Measurements from ENCODE around the gene ANKRD39. TPM values are rescaled to one million over a fixed set of nuclear protein-coding genes. Genes with fewer than 3 reads are reported as not detected.
A peak's percentile ranks its signal among the peaks of the same experiment; 100 is the strongest.

The ANKRD39 gene
- total and polyA plus RNA-seq, 10 donors = 13.6 to 32.2 (median 20.4) TPM

- intact Hi-C loops (cut with DNase I; ENCODE audit: low total_unique reads) = no loop called here
- H3K36me3 ChIP-seq = peaks cover 0 to 90% (median 64%) of the 10 kb centered on the region in 6 donors
- H3K9me3 ChIP-seq = no peaks in the 10 kb centered on the region
- WGBS, 5 donors = 85 to 89% (median 88%) methylated on average over 11 of the region's 11 CpGs
- TF ChIP-seq CTCF (IDR thresholded peaks at IDR 0.05 in 8 of 11, conservative IDR thresholded peaks at IDR 0.05 in 3 of 11) (no peak), POLR2AphosphoS5 (IDR thresholded peaks at IDR 0.05) (no peak)
- DNase-seq = peak; percentile 60
- H3K27ac ChIP-seq = peak overlapping the region; percentile 15 to 77 (median 60)
- H3K4me3 ChIP-seq = no peak overlapping the region
- H3K4me1 ChIP-seq = peaks cover 0 to 23% (median 13%) of the 10 kb centered on the region in 6 donors
- H3K27me3 ChIP-seq (replicated peaks in 1 of 7) = no peaks in the 10 kb centered on the region
Measured at GRCh38 chr2:96832408-96832753, 25.4 kb downstream of the ANKRD39 start.

- intact Hi-C loops (cut with DNase I; ENCODE audit: low total_unique reads) = no loop called here
- no peaks in the 10 kb centered on the region for H3K27me3 ChIP-seq (replicated peaks in 1 of 7)
- TF ChIP-seq CTCF (IDR thresholded peaks at IDR 0.05 in 8 of 11, conservative IDR thresholded peaks at IDR 0.05 in 3 of 11) (no peak), POLR2A (IDR thresholded peaks at IDR 0.05) (no peak), POLR2AphosphoS5 (IDR thresholded peaks at IDR 0.05) (peak in 1 of 3 donors; percentile 27)
- peak overlapping the region in 5 of 8 donors; percentile 56 to 77 (median 66) for H3K27ac ChIP-seq
- H3K4me3 ChIP-seq = no peak overlapping the region
- WGBS, 5 donors = 79 to 92% (median 87%) methylated on average over 10 of the region's 10 CpGs
- peaks cover 0 to 23% (median 13%) of the 10 kb centered on the region in 6 donors for H3K4me1 ChIP-seq
- no peak for DNase-seq
- H3K36me3 ChIP-seq = peaks cover 0 to 92% (median 71%) of the 10 kb centered on the region in 6 donors
- H3K9me3 ChIP-seq = no peaks in the 10 kb centered on the region
Measured at GRCh38 chr2:96831679-96832078, 26.1 kb downstream of the ANKRD39 start.

GRCh38 chr2:96830044-96830562, 27.7 kb downstream of the ANKRD39 start:
- intact Hi-C loops (cut with DNase I; ENCODE audit: low total_unique reads) = no loop called here

More at GRCh38 chr2:96830044-96830562, 27.7 kb downstream of the ANKRD39 start:
- no peak overlapping the region for H3K4me3 ChIP-seq
- no peaks in the 10 kb centered on the region for H3K9me3 ChIP-seq
- H3K27ac ChIP-seq = peak overlapping the region in 1 of 8 donors; percentile 17
- peaks cover 0 to 23% (median 13%) of the 10 kb centered on the region in 6 donors for H3K4me1 ChIP-seq
- 63 to 75% (median 68%) methylated on average over 5 of the region's 5 CpGs for WGBS, 5 donors
- TF ChIP-seq CTCF (IDR thresholded peaks at IDR 0.05 in 8 of 11, conservative IDR thresholded peaks at IDR 0.05 in 3 of 11) (no peak), POLR2A (IDR thresholded peaks at IDR 0.05) (no peak), POLR2AphosphoS5 (IDR thresholded peaks at IDR 0.05) (no peak)
- no peaks in the 10 kb centered on the region for H3K27me3 ChIP-seq (replicated peaks in 1 of 7)
- H3K36me3 ChIP-seq = peaks cover 0 to 99% (median 84%) of the 10 kb centered on the region in 6 donors
- DNase-seq = peak; percentile 64
